Trophoblast cell (in vitro differentiated cells and primary cell): ENCODE results near the gene TBC1D22A.

Experiments
- DNase-seq, 2 donors: peaks; one replicate each; pipeline ENCODE4 v3.0.0-alpha.2; 2016
- H2AFZ ChIP-seq: 2 replicates; pipeline ENCODE4 v1.6.1; 2013; ENCODE audit warnings: low read length, moderate library complexity, mild to moderate bottlenecking; ENCODE audit not compliant: insufficient read depth, poor library complexity
- H2AK5ac ChIP-seq: 2 replicates; pipeline ENCODE4 v1.6.1; 2013; ENCODE audit warnings: mild to moderate bottlenecking, low read length
- H2BK120ac ChIP-seq: 2 replicates; pipeline ENCODE4 v1.6.1; 2013; ENCODE audit warnings: low read length, mild to moderate bottlenecking, moderate library complexity; ENCODE audit not compliant: insufficient read depth, poor library complexity
- H2BK12ac ChIP-seq: 2 replicates; pipeline ENCODE4 v1.6.1; 2013; ENCODE audit warnings: mild to moderate bottlenecking, low read length, moderate library complexity
- H2BK5ac ChIP-seq: 2 replicates; pipeline ENCODE4 v1.6.1; 2013; ENCODE audit warnings: low read length, low read depth, moderate library complexity, mild to moderate bottlenecking; ENCODE audit not compliant: poor library complexity
- H3K14ac ChIP-seq: 2 replicates; pipeline ENCODE4 v1.6.1; 2013; ENCODE audit warnings: mild to moderate bottlenecking, low read length
- H3K18ac ChIP-seq: 2 replicates; pipeline ENCODE4 v1.6.1; 2013; ENCODE audit warnings: mild to moderate bottlenecking, low read length
- H3K23ac ChIP-seq: 2 replicates; pipeline ENCODE4 v1.6.1; 2013; ENCODE audit warnings: low read length
- H3K27ac ChIP-seq: 2 replicates; pipeline ENCODE4 v1.5.1; 2013; ENCODE audit warnings: low read depth, mild to moderate bottlenecking, inconsistent platforms, low read length, moderate library complexity
- H3K27me3 ChIP-seq: 2 replicates; pipeline ENCODE4 v1.6.1; 2013; ENCODE audit warnings: inconsistent platforms, mild to moderate bottlenecking, low read length, moderate library complexity; ENCODE audit not compliant: insufficient read depth
- H3K36me3 ChIP-seq, 2 experiments: 1 replicate in 1 of 2; 2 replicates in 1 of 2; pipeline ENCODE4 v1.6.1; 2013; ENCODE audit warnings: low read length in 2 of 2, mild to moderate bottlenecking in 2 of 2, moderate library complexity in 1 of 2; ENCODE audit not compliant: insufficient read depth in 2 of 2, control insufficient read depth in 1 of 2
- H3K4ac ChIP-seq: 2 replicates; pipeline ENCODE4 v1.6.1; 2013; ENCODE audit warnings: low read depth, mild to moderate bottlenecking, low read length, moderate library complexity
- H3K4me1 ChIP-seq, 2 experiments: 1 replicate in 1 of 2; 2 replicates in 1 of 2; pipeline ENCODE4 v1.6.1; 2013; ENCODE audit warnings: low read length in 2 of 2, mild to moderate bottlenecking in 2 of 2, moderate library complexity in 1 of 2; ENCODE audit not compliant: insufficient read depth in 2 of 2, control insufficient read depth in 1 of 2
- H3K4me2 ChIP-seq: 2 replicates; pipeline ENCODE4 v1.6.1; 2013; ENCODE audit warnings: inconsistent platforms, mild to moderate bottlenecking, low read length, moderate library complexity
- H3K4me3 ChIP-seq: 2 replicates; pipeline ENCODE4 v1.5.1; 2013; ENCODE audit warnings: mild to moderate bottlenecking, low read depth, low read length, inconsistent platforms
- H3K79me1 ChIP-seq: one replicate; pipeline ENCODE4 v1.6.1; 2013; ENCODE audit warnings: low read length
- H3K79me2 ChIP-seq: 2 replicates; pipeline ENCODE4 v1.6.1; 2013; ENCODE audit warnings: low read length, mild to moderate bottlenecking; ENCODE audit not compliant: control insufficient read depth, insufficient read depth, poor library complexity
- H3K9ac ChIP-seq: 2 replicates; pipeline ENCODE4 v1.6.1; 2013; ENCODE audit warnings: mild to moderate bottlenecking, low read length
- H3K9me3 ChIP-seq: 2 replicates; pipeline ENCODE4 v1.6.1; 2013; ENCODE audit warnings: low read depth, mild to moderate bottlenecking, control low read depth, inconsistent platforms, low read length; ENCODE audit not compliant: insufficient read depth
- H4K12ac ChIP-seq: 2 replicates; pipeline ENCODE4 v1.6.1; 2013; ENCODE audit warnings: low read depth, mild to moderate bottlenecking, low read length, moderate library complexity
- H4K8ac ChIP-seq: 2 replicates; pipeline ENCODE4 v1.6.1; 2013; ENCODE audit warnings: low read depth, mild to moderate bottlenecking, low read length, moderate library complexity
- H4K91ac ChIP-seq: one replicate; pipeline ENCODE4 v1.6.1; 2013; ENCODE audit warnings: low read depth, mild to moderate bottlenecking, low read length, moderate library complexity
- WGBS: extraction: QIAGEN DNeasy Blood & Tissue Kit; methylation state at CpG from one replicate; pipeline ENCODE4 v1.1.7; 2013; ENCODE audit warnings: missing lambda C conversion rate; ENCODE audit not compliant: insufficient read length, insufficient coverage; ENCODE audit errors: extremely low coverage; 5-methylcytosine and 5-hydroxymethylcytosine counted together

The TBC1D22A gene

DNA sequence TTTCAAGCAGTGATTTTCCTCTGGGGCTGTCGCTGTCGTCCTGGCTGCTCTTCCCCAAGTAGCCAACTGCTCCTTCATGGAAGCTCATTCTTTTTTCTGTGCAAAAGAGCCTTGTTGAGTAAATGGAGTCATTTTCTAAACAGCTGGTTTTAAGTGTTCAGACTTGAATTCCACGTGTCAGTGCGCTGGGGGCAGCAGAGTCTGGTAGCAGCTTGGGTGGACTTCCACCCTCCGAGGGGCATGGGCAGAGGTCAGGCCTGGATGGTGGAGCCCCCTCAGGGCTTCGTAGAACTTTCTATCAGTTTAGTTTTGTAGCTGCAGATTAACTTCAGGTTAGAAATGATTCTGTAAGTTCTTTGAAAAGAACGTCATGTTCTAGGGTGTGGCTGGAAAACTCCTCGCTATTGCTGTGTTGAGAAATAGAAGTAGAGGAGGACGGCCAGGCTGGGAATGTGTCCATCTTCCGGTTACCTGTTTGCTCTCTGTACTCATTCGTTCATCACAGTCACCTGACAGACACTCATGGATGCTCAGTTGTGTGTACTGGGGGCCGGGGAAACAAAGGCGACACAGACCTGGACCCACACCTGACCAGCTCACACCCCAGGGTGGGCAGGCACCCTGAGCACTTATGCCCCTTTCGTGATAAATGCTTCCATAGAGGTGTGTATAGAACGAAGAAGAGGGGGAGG, 270.7 kb downstream of the TBC1D22A start:
- H3K36me3 ChIP-seq: no peaks in the 10 kb centered on the region
- H2AK5ac ChIP-seq: no peak overlapping the region
- no peak overlapping the region for H3K27ac ChIP-seq
- H4K91ac ChIP-seq: no peak overlapping the region
- peaks cover 0 to under 1% of the 10 kb centered on the region in 2 experiments for H3K4me1 ChIP-seq
- H3K18ac ChIP-seq: no peak overlapping the region
- H3K9me3 ChIP-seq: peaks cover 2% of the 10 kb centered on the region
- H2BK120ac ChIP-seq: no peak overlapping the region
- H3K9ac ChIP-seq: no peak overlapping the region
- H4K12ac ChIP-seq: no peak overlapping the region
- no CpG with 5 or more reads among the region's 15 CpGs for WGBS
- no peak overlapping the region for H3K4me2 ChIP-seq
- H2BK5ac ChIP-seq: no peak overlapping the region
- H2BK12ac ChIP-seq: no peak overlapping the region
- no peak overlapping the region for H2AFZ ChIP-seq
- H3K27me3 ChIP-seq: no peaks in the 10 kb centered on the region
- no peak overlapping the region for H4K8ac ChIP-seq
- no peak overlapping the region for H3K14ac ChIP-seq
- H3K4ac ChIP-seq: no peak overlapping the region
- H3K4me3 ChIP-seq: no peak overlapping the region
- H3K79me1 ChIP-seq: no peaks in the 10 kb centered on the region
- H3K23ac ChIP-seq: no peak overlapping the region
- H3K79me2 ChIP-seq: no peaks in the 10 kb centered on the region
- no peak for DNase-seq

DNA sequence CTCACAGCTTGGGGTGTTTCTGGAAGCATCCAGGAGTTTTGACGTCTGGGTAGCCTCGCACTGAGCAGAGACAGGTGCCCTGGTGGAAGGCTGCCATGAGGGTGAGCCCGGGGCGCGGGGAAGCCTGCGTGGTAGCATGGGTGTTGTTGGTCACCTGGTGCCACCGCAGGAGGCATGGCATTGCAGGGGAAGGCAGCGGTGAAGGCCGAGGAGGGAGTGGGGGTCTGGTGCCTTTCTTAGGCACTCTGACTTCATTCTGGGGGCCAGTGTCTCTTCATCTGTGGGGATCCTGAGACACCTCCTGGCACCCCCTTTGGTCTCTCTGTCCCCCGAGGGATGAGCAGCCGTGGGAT, 271.2 kb downstream of the TBC1D22A start:
- Histone ChIP-seq H3K23ac (no peak overlapping the region), H3K79me2 (no peaks in the 10 kb centered on the region), H3K27ac (no peak overlapping the region), H3K4ac (no peak overlapping the region), H3K79me1 (no peaks in the 10 kb centered on the region), H3K4me3 (no peak overlapping the region), H2AK5ac (no peak overlapping the region), H2BK12ac (no peak overlapping the region), H2BK120ac (no peak overlapping the region), H3K36me3 (no peaks in the 10 kb centered on the region), H4K91ac (no peak overlapping the region), H3K14ac (no peak overlapping the region), H3K9ac (no peak overlapping the region), H3K18ac (no peak overlapping the region), H4K12ac (no peak overlapping the region), H3K4me1 (peaks cover 3% of the 10 kb centered on the region in 2 experiments), H2BK5ac (no peak overlapping the region), H3K4me2 (no peak overlapping the region), H3K27me3 (no peaks in the 10 kb centered on the region), H3K9me3 (peaks cover 2% of the 10 kb centered on the region), H2AFZ (no peak overlapping the region), H4K8ac (no peak overlapping the region)
- no peak for DNase-seq
- no CpG with 5 or more reads among the region's 11 CpGs for WGBS

DNA sequence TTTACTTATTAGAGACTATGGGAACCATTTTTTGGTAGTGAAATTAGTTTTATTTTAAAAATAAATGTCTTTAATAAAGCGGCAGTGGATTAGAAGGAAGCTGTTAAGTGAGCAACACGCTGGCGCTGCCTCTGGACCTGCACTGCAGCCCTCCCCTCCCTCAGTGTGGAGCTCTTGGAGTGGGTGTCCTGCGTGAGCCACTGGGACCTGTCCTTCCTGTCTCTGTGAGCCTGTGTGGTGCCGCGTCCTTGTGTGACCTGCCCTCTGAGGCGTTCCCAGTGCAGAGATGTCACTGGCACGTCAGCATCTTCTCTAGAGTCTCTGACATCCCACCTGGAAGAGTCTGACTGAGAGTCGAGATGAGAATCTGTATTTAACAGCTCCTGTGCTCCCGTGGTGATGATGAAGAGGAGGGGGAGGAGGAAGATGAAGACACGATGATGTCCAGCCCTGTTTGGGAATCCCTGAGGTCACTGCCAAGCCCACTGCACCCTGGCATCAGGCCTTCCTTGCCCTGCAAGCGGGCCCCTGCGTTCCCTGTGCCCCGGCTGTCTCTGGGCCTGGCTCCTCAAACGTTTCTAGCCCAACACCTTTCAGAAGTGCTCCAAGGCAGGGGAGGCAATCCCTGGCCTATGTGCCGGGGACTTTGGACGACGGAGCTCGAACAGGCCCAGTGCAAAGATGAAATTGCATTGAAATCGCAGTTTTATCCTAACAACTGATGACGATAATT, 271.8 kb downstream of the TBC1D22A start:
- Histone ChIP-seq H3K9me3 (peaks cover 2% of the 10 kb centered on the region), H3K4me2 (no peak overlapping the region), H3K4me3 (no peak overlapping the region), H4K91ac (no peak overlapping the region), H3K4ac (no peak overlapping the region), H3K18ac (no peak overlapping the region), H3K27me3 (no peaks in the 10 kb centered on the region), H3K14ac (no peak overlapping the region), H2AFZ (no peak overlapping the region), H4K8ac (no peak overlapping the region), H3K79me1 (no peaks in the 10 kb centered on the region), H2BK120ac (no peak overlapping the region), H2BK5ac (no peak overlapping the region), H3K4me1 (peaks cover 3% of the 10 kb centered on the region in 2 experiments), H3K79me2 (no peaks in the 10 kb centered on the region), H3K36me3 (no peaks in the 10 kb centered on the region), H3K23ac (no peak overlapping the region), H4K12ac (no peak overlapping the region), H3K27ac (no peak overlapping the region), H2BK12ac (no peak overlapping the region), H2AK5ac (no peak overlapping the region), H3K9ac (no peak overlapping the region)
- DNase-seq: no peak
- WGBS: 100% methylated on average over 1 of the region's 21 CpGs

DNA sequence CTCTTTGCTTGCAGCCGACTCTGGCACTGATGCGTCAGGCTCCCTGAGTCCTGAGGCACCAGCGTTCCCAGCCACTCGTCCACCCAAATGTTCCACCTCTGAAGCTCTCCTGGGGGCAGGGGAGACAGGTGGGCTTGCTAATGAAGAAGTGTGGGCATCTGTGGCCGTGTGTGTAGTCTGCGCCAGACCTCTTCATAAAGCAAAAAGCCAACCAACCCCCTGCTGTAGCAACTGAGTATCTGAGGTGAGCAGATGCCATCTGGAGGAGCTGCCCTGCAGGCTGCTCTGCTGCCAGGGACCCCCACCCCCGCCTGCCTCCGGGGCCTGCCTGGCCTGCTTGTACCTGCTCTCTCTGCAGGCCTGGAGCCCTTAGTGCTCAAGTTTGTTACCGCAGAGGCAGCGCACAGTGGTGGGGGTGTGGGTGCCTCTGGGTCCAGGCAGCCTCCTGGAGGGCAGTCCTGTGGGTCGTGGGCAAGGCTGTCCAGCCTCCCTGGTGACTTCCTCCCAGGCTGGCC, 272.5 kb downstream of the TBC1D22A start:
- no peak overlapping the region for H3K23ac ChIP-seq
- H2BK120ac ChIP-seq: no peak overlapping the region

More for the DNA sequence above, 272.5 kb downstream of the TBC1D22A start:
- Histone ChIP-seq H2AFZ (no peak overlapping the region), H3K4me3 (no peak overlapping the region), H3K14ac (no peak overlapping the region), H3K36me3 (no peaks in the 10 kb centered on the region), H3K4ac (no peak overlapping the region), H2BK5ac (no peak overlapping the region), H3K9me3 (peaks cover 2% of the 10 kb centered on the region), H3K9ac (no peak overlapping the region), H4K8ac (no peak overlapping the region), H2AK5ac (no peak overlapping the region), H3K18ac (no peak overlapping the region), H4K91ac (no peak overlapping the region), H4K12ac (no peak overlapping the region), H3K27me3 (no peaks in the 10 kb centered on the region), H3K27ac (no peak overlapping the region), H3K79me2 (no peaks in the 10 kb centered on the region), H3K79me1 (no peaks in the 10 kb centered on the region), H2BK12ac (no peak overlapping the region), H3K4me1 (peaks cover 3% of the 10 kb centered on the region in 2 experiments), H3K4me2 (no peak overlapping the region)
- no peak for DNase-seq
- WGBS: no CpG with 5 or more reads among the region's 11 CpGs
